HL-60/S4 (cell line): ENCODE data around the gene GTF3C1.
"Not testable (repeated sequence)": the region's sequence is repeated elsewhere in the genome, so short reads cannot be mapped to it uniquely, and the experiment has no call there.

Experiments
- in situ Hi-C: fragments of 300-500 bp; cut with MboI; formaldehyde crosslinking; loops from 2 replicates; pipeline ENCODE4 v1.14.3; 2022; ENCODE audit warnings: low sequenced_read_pairs

Gene GTF3C1

GRCh38 chr16:27549746-27550581 lies at the start of gene GTF3C1, which contains the start of gene KATNIP:
Gene GTF3C1 (minus strand): TSS chr16:27549913. CDS start chr16:27549890, 23 bp downstream.
Gene KATNIP (plus strand): TSS chr16:27550144. CDS start chr16:27550171, 27 bp downstream.
- in situ Hi-C loops: no loop called here

- in situ Hi-C loops: no loop called here
Observed at GRCh38 chr16:27598931-27599565, 49.3 kb upstream of the GTF3C1 start.

GRCh38 chr16:27598220-27598619 lies 48.5 kb upstream of the GTF3C1 start:
- in situ Hi-C loops: no loop called here

- in situ Hi-C loops: no loop called here
Observed at GRCh38 chr16:27597361-27597760, 47.6 kb upstream of the GTF3C1 start.

GRCh38 chr16:27596411-27596810 lies 46.7 kb upstream of the GTF3C1 start:
- in situ Hi-C loops: no loop called here

- in situ Hi-C loops: no loop called here
Observed at GRCh38 chr16:27595993-27596392, 46.3 kb upstream of the GTF3C1 start.

- in situ Hi-C loops: no loop called here
Observed at GRCh38 chr16:27595475-27595874, 45.8 kb upstream of the GTF3C1 start.

- in situ Hi-C loops: no loop called here
Observed at GRCh38 chr16:27591837-27592236, 42.1 kb upstream of the GTF3C1 start.

GRCh38 chr16:27588057-27588456 lies 38.3 kb upstream of the GTF3C1 start:
- in situ Hi-C loops: no loop called here

GRCh38 chr16:27586711-27587110 lies 37.0 kb upstream of the GTF3C1 start:
- in situ Hi-C loops: no loop called here

GRCh38 chr16:27585200-27585599 lies 35.5 kb upstream of the GTF3C1 start:
- in situ Hi-C loops: no loop called here

- in situ Hi-C loops: no loop called here
Observed at GRCh38 chr16:27583634-27584033, 33.9 kb upstream of the GTF3C1 start.

- in situ Hi-C loops: no loop called here
Observed at GRCh38 chr16:27582883-27583282, 33.2 kb upstream of the GTF3C1 start.

- in situ Hi-C loops: no loop called here
Observed at GRCh38 chr16:27579087-27579980, 29.6 kb upstream of the GTF3C1 start.

GRCh38 chr16:27576729-27577128 lies 27.0 kb upstream of the GTF3C1 start:
- in situ Hi-C loops: no loop called here

- in situ Hi-C loops: no loop called here
Observed at GRCh38 chr16:27572711-27573110, 23.0 kb upstream of the GTF3C1 start.

- in situ Hi-C loops: no loop called here
Observed at GRCh38 chr16:27571433-27572326, 22.0 kb upstream of the GTF3C1 start.

- in situ Hi-C loops: not testable (repeated sequence)
Observed at GRCh38 chr16:27570986-27571385, 21.3 kb upstream of the GTF3C1 start.

- in situ Hi-C loops: no loop called here
Observed at GRCh38 chr16:27568077-27568476, 18.4 kb upstream of the GTF3C1 start.

- in situ Hi-C loops: no loop called here
Observed at GRCh38 chr16:27566417-27566816, 16.7 kb upstream of the GTF3C1 start.
